Stimulated activated CD8-positive, alpha-beta memory T cell treated with anti-CD3 and anti-CD28 coated beads, Interleukin-2, amount 100 ng/mL, for 1 hour (primary cell): ENCODE results near the gene SDHB.

Experiments used
- DNase-seq, 2 donors: peaks; one replicate each; pipeline ENCODE4 v3.0.0-alpha.2; 2020; ENCODE audit warnings: low read depth in 2 of 2

Gene SDHB

GRCh38 chr1:17053685-17054410 is at the start of gene SDHB:
Gene SDHB (minus strand): TSS chr1:17054032. CDS start chr1:17054019, 13 bp downstream.
- DNase-seq: peak; percentile 98

- no peak for DNase-seq
Measured at GRCh38 chr1:17102232-17102631, 48.4 kb upstream of the SDHB start.

- DNase-seq: no peak
Measured at GRCh38 chr1:17101261-17101660, 47.4 kb upstream of the SDHB start.

DNA sequence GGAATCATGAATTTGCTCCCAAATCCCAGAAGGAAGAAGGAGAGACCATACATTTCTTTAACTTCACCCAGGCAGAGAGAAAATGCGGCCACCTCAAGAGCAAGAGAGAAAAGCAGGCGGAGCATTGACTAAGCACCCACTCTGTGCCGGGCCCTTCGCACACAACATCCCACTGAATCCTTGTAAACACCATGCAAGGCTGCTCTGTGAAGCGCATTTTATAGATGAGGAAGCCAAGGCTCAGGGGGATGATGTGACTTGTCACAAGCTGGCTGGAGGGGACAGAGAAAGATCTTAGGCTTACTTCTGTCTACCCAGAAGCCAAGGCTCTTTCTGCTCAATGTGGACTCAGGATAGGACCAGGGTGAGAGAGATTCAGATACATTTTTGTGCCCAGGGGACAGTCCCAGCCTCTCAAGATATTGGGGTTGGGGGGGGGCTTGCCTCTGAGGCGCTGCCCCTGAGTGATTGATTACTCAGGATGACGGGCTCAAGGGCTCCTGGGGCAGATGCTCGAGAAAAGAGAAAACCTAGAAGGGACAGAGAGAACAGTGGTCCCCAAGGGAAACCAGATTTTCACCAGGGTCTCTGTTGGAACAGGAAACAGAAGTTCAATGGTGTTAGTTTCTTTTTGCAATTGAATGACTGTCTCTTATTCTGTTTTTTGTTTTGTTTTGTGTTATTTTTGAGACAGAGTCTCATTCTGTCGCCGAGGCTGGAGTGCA is 45.9 kb upstream of the SDHB start:
- DNase-seq: no peak

DNA sequence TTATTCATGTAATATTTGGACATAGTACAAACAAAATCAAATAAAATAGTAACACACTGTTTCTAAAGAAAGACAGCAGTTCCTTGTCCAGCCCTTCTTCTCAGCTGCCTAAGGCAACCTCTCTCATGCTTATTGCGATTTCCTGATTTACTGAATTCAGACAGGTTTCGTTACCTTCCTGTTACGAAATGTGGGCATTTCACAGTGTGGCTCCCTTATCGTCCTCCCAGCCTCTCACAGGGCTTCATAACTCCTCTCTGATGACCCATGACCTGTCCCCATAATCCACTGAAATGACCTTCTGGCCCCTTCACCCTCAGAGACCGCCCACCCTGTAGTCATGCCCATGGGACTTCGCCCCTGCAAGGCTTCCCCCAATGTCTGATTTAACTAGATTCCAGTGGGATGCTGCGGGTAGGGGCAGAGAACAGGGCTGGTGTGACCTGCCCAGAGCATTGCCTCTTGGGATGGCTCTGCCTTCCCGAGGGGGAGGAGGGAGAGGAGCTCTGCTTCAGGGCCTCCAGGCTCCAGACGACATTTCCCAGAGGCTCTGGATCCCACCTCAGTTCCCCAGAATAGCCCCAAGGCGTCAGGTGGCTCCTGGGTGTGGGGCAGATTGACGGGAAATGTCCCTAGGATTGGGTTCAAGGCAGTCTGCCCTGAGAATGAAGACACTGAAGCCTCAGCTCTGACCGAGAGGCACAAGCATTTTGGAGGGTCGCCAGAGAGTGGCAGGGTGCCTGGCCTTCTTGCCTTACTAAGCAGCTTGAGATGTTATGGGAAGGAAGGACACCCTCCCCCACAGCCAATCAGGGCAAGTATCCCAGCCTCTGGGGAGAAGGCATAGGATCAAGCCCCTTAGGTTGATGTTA is 44.9 kb upstream of the SDHB start:
- no peak for DNase-seq

DNA sequence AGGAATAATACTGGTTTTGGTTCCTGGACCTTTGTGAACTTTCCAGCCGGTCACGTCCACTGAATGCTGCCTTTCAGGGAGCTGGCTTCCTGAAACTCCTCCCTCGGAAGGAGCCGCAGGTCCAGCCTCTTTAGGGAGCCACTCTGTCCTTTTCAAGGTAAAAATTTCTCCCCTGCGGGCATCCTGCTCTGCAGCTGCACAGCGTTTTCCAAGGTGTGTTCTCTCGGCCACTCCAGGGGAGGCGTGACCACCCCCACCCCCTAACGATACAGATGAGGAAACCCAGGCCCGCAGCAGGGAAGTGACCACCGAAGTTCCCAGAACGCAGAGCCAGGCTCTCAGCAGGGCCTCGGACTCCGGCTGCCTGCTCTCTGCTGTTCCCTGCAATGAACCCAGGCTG is 44.0 kb upstream of the SDHB start:
- DNase-seq: no peak

GRCh38 chr1:17097147-17097546 is 43.3 kb upstream of the SDHB start:
- DNase-seq: no peak

GRCh38 chr1:17096584-17096983 is 42.8 kb upstream of the SDHB start:
- no peak for DNase-seq

- no peak for DNase-seq
Measured at GRCh38 chr1:17095141-17095540, 41.3 kb upstream of the SDHB start.

GRCh38 chr1:17094664-17095063 is 40.8 kb upstream of the SDHB start:
- DNase-seq: no peak

DNA sequence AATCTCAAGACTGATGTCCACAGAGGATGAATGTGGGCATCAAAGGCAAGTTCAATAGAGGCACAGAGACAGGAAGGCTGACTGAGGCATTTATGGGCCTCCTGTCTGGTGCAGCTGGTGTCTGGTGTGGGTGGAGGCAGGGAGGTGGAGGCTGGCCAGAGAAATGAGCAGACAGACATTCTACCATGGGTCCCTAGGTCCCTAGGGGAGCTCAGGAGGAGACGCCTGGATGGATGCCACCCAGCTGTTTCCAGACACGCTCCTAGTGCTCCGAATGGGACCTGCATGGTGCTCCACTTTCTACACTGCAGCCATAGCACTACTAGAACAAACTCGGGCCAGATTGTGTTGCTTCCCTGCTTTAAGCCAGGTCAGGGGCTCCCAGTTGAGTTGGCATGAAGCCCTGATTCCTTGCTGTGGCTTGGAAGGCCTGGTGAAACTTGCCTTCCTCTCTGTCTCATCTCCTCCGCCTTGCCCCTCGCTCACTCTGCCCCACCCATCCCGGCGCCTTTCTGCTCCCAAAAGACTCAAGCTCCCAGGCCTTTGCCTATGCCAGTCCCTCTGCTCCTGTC is 40.1 kb upstream of the SDHB start:
- DNase-seq: no peak

DNA sequence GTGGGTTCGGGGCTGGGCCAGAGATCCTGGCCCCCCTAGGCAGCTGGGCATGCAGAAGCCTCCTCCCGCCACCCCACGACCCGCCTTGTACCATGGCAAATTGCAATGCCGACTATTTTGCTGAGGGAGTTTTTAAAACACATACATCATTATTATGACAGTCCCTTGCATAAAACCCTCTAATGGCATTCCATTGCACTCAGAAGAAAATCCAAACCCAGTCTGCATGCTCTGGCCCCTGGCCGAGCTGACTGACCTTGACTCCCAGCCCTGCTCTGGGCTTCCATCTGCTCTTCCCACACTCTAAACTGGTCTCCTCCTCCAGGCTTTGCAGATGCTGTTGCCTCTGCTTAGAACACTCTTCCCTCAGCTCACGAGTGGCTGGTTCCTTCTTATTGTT is 37.4 kb upstream of the SDHB start:
- no peak for DNase-seq

DNA sequence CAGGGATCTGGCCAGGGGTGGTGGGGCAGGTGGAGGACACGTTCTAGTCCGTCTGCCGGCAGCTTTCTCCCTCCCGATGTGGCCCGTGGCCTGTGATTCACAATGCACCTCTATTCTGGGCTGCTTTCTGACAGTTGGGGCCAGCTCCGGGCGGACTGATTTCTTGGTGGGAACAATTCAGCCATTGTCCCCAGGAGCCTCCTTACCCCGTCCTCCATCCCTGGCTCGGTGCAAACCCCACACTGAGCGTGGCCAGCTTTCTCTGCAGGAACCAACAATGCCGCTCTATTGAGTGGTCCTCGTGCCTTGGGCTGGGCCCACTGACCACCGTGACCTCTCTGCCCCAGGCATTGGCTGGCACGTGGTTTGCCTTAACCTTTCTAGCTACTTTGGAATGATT is 35.7 kb upstream of the SDHB start:
- no peak for DNase-seq

GRCh38 chr1:17086751-17087150 is 32.9 kb upstream of the SDHB start:
- no peak for DNase-seq

DNA sequence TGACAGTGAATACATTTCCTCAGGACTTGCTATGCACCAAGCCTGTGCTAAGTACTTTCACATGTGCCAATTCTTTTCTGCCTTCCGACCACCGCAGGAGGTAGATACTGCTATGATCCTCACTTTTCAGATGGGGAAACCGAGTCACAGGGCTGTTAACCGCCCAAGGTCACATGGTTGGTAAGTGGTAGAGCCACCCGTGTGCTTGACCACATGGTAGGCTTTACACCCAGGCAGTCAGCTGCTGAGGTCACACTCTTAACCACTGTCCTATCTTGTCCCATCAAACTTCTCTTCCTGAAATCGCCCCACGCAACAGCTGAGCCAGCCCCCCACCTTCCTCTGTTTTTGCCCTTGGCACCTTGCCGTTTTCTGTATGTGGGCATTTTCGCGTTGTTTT is 31.0 kb upstream of the SDHB start:
- DNase-seq: no peak

DNA sequence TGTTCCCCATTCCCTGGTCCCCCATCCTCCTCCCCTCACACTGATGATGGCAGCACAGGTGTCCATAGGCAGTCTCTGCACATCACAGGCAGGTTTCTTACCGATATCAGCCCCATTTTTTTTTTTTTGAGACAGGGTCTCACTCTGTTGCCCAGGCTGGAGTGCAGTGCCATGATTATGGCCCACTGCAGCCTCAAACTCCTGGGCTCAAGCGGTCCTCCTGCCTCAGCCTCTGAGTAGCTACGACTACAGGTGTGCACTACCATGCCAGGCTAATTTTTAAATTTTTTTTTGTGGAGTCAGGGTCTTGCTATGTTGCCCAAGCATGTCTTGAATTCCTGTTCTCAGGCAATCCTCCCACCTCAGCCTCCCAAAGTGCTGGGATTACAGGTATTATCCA is 28.9 kb upstream of the SDHB start:
- no peak for DNase-seq

- DNase-seq: no peak
Measured at GRCh38 chr1:17081439-17081838, 27.6 kb upstream of the SDHB start.

- no peak for DNase-seq
Measured at GRCh38 chr1:17080880-17081279, 27.0 kb upstream of the SDHB start.

- DNase-seq: no peak
Measured at GRCh38 chr1:17080085-17080759, 26.4 kb upstream of the SDHB start.

GRCh38 chr1:17078991-17079868 is 25.4 kb upstream of the SDHB start:
- no peak for DNase-seq
